ENCODE data around the gene EMID1. TPM values are rescaled to one million over a fixed set of nuclear protein-coding genes. Genes with fewer than 3 reads are reported as not detected.
A peak's percentile ranks its signal among the peaks of the same experiment; 100 is the strongest.

The EMID1 gene
- total RNA-seq = not detected

GRCh38 chr22:29205594-29206371 is at the start of gene EMID1:
Gene EMID1, plus strand, starts transcription at chr22:29205896. Its CDS starts 143 bp downstream, at chr22:29206039.
- ATAC-seq (peak; percentile 51), DNase-seq (peak; percentile 32)
- Mint-ChIP-seq H3K27ac (no peak within 1 kb of the TSS), H3K4me1 (ENCODE audit: low read depth) (peaks cover 30% of the 10 kb centered on the region), H3K4me3 (no peak within 1 kb of the TSS), H3K36me3 (ENCODE audit: low read depth) (no peaks in the 10 kb centered on the region), H3K9me3 (ENCODE audit: insufficient read depth) (no peaks in the 10 kb centered on the region), H3K27me3 (ENCODE audit: low read depth) (peaks cover 44% of the 10 kb centered on the region)
- POLR2A ChIA-PET = no interaction called here
- CTCF ChIA-PET = interaction anchor here (1.3 to 1.6 kb wide), 2 partner anchors 37 to 39 kb away, joined by 4 to 6 read pairs; no protein-coding TSS in a partner anchor

DNA sequence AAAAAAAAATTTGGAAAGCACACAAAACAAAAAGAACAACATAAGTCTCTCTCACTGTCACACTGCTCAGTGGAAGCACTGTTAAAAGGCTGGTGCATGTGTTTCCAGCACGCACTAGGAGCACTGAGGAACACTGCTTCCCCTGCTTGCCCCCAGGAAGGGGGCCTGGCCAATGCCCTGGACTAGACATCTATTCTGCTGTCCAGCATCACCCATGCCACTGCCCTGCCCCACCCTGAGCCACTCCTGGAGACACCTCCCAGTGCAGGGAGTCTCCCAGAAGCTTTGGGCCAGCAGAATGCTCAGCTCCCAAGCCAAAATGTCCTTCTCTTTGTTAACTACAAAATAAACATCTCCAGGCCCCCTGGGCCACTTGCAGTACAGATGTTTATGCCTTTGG is 49.7 kb upstream of the EMID1 start:
- Mint-ChIP-seq H3K4me1 (ENCODE audit: low read depth) (peaks cover 19% of the 10 kb centered on the region), H3K4me3 (no peak overlapping the region), H3K27me3 (ENCODE audit: low read depth) (peaks cover 29% of the 10 kb centered on the region), H3K36me3 (ENCODE audit: low read depth) (no peaks in the 10 kb centered on the region), H3K27ac (no peak overlapping the region), H3K9me3 (ENCODE audit: insufficient read depth) (no peaks in the 10 kb centered on the region)
- DNase-seq (no peak), ATAC-seq (no peak)
- POLR2A ChIA-PET = no interaction called here
- CTCF ChIA-PET = no interaction called here

GRCh38 chr22:29156507-29156906 is 49.2 kb upstream of the EMID1 start:
- no peak for ATAC-seq
- peaks cover 31% of the 10 kb centered on the region for H3K27me3 Mint-ChIP-seq (ENCODE audit: low read depth)
- no peak overlapping the region for H3K27ac Mint-ChIP-seq

DNA sequence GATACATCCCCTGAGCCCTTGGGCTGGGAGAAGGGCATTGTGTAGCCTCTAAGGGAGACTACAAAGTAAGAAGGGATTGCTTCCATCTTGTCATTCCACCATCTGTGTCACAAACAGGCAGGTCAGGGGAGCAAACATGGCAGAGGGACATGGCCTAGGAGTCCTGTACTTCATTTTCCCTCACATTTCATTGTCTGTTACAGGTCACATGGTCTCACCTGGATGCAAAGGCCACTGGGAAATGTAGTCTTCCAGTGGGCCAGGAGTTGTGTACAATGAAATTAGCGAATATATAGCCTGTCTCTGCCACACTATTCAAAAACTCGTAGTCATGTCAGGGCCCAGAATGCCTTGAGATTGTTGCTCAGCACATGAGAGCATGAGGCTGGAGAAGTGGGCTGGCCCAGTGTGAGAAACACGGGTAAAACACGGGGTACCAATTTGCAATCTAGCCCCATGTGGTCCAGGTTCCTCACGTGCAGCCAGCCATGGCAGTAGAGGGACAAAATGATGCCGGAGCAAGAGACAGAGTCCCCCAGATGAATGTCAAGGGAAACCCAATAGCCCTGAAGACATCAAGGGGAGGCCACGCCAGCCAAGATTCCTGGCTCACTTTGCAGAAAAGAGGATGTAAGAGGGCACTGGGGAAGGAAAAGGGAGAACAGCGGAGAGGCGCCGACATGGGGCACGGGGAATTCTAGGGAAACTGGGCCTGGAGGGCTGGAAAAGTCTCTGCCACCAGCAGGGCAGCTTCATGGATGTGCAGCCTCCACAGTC is 47.7 kb upstream of the EMID1 start:
- Mint-ChIP-seq H3K9me3 (ENCODE audit: insufficient read depth) (no peaks in the 10 kb centered on the region), H3K27ac (no peak overlapping the region), H3K4me1 (ENCODE audit: low read depth) (peaks cover 19% of the 10 kb centered on the region), H3K27me3 (ENCODE audit: low read depth) (peaks cover 32% of the 10 kb centered on the region), H3K4me3 (no peak overlapping the region), H3K36me3 (ENCODE audit: low read depth) (no peaks in the 10 kb centered on the region)
- DNase-seq = no peak
- CTCF ChIA-PET = interaction anchor here (1.2 kb wide), 1 partner anchor 8 kb away, joined by 5 read pairs; no protein-coding TSS in a partner anchor
- POLR2A ChIA-PET = no interaction called here
- no peak for ATAC-seq

More at GRCh38 chr22:29156507-29156906, 49.2 kb upstream of the EMID1 start:
- peaks cover 19% of the 10 kb centered on the region for H3K4me1 Mint-ChIP-seq (ENCODE audit: low read depth)
- no peak for DNase-seq
- ChIA-PET CTCF (interaction anchor here (0.9 to 1.2 kb wide), 2 partner anchors 9 to 89 kb away, joined by 4 to 5 read pairs; no protein-coding TSS in a partner anchor), POLR2A (no interaction called here)
- no peaks in the 10 kb centered on the region for H3K9me3 Mint-ChIP-seq (ENCODE audit: insufficient read depth)
- H3K36me3 Mint-ChIP-seq (ENCODE audit: low read depth) = no peaks in the 10 kb centered on the region
- no peak overlapping the region for H3K4me3 Mint-ChIP-seq

DNA sequence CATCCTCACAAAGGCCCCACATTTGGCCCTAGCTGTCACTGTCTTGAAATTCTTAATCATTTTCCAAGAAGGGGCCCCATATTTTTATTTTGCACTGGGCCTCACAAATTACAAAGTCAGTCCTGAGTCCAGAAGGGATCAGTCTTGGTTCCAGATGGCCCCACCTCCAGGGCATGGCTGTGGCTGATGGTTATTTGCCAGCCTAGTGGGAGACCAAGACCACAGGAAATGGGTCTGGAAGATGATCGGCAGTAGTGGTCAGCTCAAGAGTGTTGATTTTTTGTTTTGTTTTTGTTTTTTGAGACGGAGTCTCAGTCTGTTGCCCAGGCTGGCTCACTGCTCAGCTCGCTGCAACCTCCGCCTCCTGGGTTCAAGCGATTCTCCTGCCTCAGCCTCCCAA is 47.1 kb upstream of the EMID1 start:
- no peak for ATAC-seq
- H3K36me3 Mint-ChIP-seq (ENCODE audit: low read depth) = no peaks in the 10 kb centered on the region
- peaks cover 33% of the 10 kb centered on the region for H3K27me3 Mint-ChIP-seq (ENCODE audit: low read depth)

GRCh38 chr22:29163808-29164207 is 41.9 kb upstream of the EMID1 start:
- no peaks in the 10 kb centered on the region for H3K9me3 Mint-ChIP-seq (ENCODE audit: insufficient read depth)
- H3K27me3 Mint-ChIP-seq (ENCODE audit: low read depth) = peaks cover 44% of the 10 kb centered on the region
- CTCF ChIA-PET = no interaction called here

More for the DNA sequence above, 47.1 kb upstream of the EMID1 start:
- H3K9me3 Mint-ChIP-seq (ENCODE audit: insufficient read depth) = no peaks in the 10 kb centered on the region
- no peak overlapping the region for H3K4me3 Mint-ChIP-seq
- CTCF ChIA-PET = no interaction called here
- no peak for DNase-seq
- no peak overlapping the region for H3K27ac Mint-ChIP-seq
- peaks cover 16% of the 10 kb centered on the region for H3K4me1 Mint-ChIP-seq (ENCODE audit: low read depth)
- POLR2A ChIA-PET = no interaction called here

GRCh38 chr22:29165321-29166060 is 40.2 kb upstream of the EMID1 start:
- no peak for ATAC-seq
- Mint-ChIP-seq H3K27ac (no peak overlapping the region), H3K9me3 (ENCODE audit: insufficient read depth) (no peaks in the 10 kb centered on the region), H3K27me3 (ENCODE audit: low read depth) (peaks cover 42% of the 10 kb centered on the region), H3K4me1 (ENCODE audit: low read depth) (peaks cover 27% of the 10 kb centered on the region), H3K4me3 (no peak overlapping the region), H3K36me3 (ENCODE audit: low read depth) (no peaks in the 10 kb centered on the region)
- no peak for DNase-seq
- ChIA-PET CTCF (interaction anchor here (1.1 to 1.9 kb wide), 2 partner anchors 8 to 12 kb away, joined by 4 to 5 read pairs; no protein-coding TSS in a partner anchor), POLR2A (no interaction called here)

More at GRCh38 chr22:29163808-29164207, 41.9 kb upstream of the EMID1 start:
- no peak for DNase-seq
- Mint-ChIP-seq H3K36me3 (ENCODE audit: low read depth) (no peaks in the 10 kb centered on the region), H3K4me1 (ENCODE audit: low read depth) (peaks cover 27% of the 10 kb centered on the region), H3K4me3 (no peak overlapping the region), H3K27ac (no peak overlapping the region)
- POLR2A ChIA-PET = no interaction called here
- no peak for ATAC-seq

- H3K36me3 Mint-ChIP-seq (ENCODE audit: low read depth) = no peaks in the 10 kb centered on the region
- ChIA-PET POLR2A (no interaction called here), CTCF (interaction anchor here (1.1 to 1.9 kb wide), 2 partner anchors 9 to 12 kb away, joined by 4 to 5 read pairs; no protein-coding TSS in a partner anchor)
- ATAC-seq (no peak), DNase-seq (no peak)
- no peak overlapping the region for H3K4me3 Mint-ChIP-seq
- H3K27me3 Mint-ChIP-seq (ENCODE audit: low read depth) = peaks cover 40% of the 10 kb centered on the region
- H3K4me1 Mint-ChIP-seq (ENCODE audit: low read depth) = peaks cover 27% of the 10 kb centered on the region
- H3K9me3 Mint-ChIP-seq (ENCODE audit: insufficient read depth) = no peaks in the 10 kb centered on the region
- no peak overlapping the region for H3K27ac Mint-ChIP-seq
Measured at GRCh38 chr22:29166180-29166579, 39.5 kb upstream of the EMID1 start.

DNA sequence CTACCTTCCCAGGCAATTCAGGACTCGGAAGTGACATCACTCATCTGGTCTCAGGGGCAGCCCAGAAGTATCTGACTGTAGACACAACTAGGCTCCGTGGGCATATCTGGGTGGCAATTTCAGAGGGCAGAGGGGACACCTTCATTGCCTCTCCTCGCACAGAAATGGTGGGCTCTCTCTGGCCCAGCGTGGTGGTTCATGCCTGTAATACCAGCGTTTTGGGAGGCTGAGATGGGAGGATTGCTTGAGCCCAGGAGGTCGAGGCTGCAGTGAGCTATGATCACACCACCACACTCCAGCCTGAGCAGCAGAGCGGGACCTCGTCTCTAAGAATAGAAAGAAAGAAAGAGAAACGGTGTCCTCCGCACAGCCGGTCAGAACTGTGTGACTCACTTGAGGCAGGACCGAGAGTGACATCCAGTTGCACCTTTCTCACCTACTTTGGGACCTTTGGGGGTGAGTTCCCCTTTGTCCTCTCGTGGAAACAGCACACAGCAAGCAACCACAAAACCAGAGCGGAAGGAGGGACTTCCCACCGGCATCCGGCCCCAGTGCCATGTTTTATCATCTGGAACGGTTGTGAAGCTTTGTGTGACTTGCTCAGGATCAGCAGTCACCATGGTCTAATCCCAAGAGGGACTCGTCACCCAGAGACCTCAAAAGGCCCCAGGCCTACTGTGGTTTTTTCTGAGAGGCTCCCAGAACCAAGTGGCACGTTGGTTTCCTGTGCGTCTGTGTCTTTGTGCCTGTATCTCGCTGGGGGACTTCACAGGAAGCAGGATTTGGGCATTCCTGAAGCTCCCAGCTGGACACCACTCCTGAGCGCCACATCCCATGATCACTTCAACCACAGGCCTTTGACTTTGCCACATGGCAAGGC is 38.4 kb upstream of the EMID1 start:
- peak overlapping the region; percentile 52 for H3K27ac Mint-ChIP-seq
- peaks cover 40% of the 10 kb centered on the region for H3K27me3 Mint-ChIP-seq (ENCODE audit: low read depth)
- DNase-seq (peak; percentile 77), ATAC-seq (peak; percentile 84)
- no peaks in the 10 kb centered on the region for H3K36me3 Mint-ChIP-seq (ENCODE audit: low read depth)
- no peaks in the 10 kb centered on the region for H3K9me3 Mint-ChIP-seq (ENCODE audit: insufficient read depth)
- H3K4me3 Mint-ChIP-seq = peak overlapping the region; percentile 58
- CTCF ChIA-PET = interaction anchor here (1.1 to 1.9 kb wide), 2 partner anchors 10 to 13 kb away, joined by 4 to 5 read pairs; no protein-coding TSS in a partner anchor
- H3K4me1 Mint-ChIP-seq (ENCODE audit: low read depth) = peaks cover 27% of the 10 kb centered on the region
- POLR2A ChIA-PET = no interaction called here

DNA sequence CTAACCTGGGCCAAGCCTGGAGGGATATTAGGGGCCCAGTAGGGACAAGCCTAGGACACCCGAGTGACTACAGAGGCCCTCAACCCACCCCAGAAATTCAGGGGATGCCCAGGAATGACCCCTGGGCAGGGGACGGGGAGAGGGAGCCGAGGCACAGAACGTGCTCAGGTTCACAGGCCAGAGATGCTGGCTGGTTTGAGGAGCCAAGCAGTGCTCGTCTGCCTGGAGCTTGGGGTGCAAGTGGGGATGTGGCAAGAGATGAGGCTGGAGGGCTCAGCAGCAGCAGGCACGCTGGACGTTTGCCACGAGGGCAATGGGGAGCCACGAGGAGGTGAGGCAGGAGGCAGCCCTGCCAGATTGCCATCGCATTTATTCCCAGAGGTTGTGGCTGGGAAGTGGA is 34.0 kb upstream of the EMID1 start:
- CTCF ChIA-PET = no interaction called here
- peaks cover 39% of the 10 kb centered on the region for H3K27me3 Mint-ChIP-seq (ENCODE audit: low read depth)
- H3K27ac Mint-ChIP-seq = no peak overlapping the region
- no peak for DNase-seq
- peaks cover 18% of the 10 kb centered on the region for H3K9me3 Mint-ChIP-seq (ENCODE audit: insufficient read depth)
- H3K4me3 Mint-ChIP-seq = no peak overlapping the region
- POLR2A ChIA-PET = no interaction called here
- ATAC-seq = no peak
- H3K4me1 Mint-ChIP-seq (ENCODE audit: low read depth) = peaks cover 18% of the 10 kb centered on the region
- peaks cover 2% of the 10 kb centered on the region for H3K36me3 Mint-ChIP-seq (ENCODE audit: low read depth)

- H3K27me3 Mint-ChIP-seq (ENCODE audit: low read depth) = peaks cover 41% of the 10 kb centered on the region
- DNase-seq = no peak
- no peak overlapping the region for H3K4me3 Mint-ChIP-seq
- peaks cover 13% of the 10 kb centered on the region for H3K4me1 Mint-ChIP-seq (ENCODE audit: low read depth)
- ATAC-seq = no peak
- ChIA-PET CTCF (no interaction called here), POLR2A (no interaction called here)
- peaks cover 2% of the 10 kb centered on the region for H3K36me3 Mint-ChIP-seq (ENCODE audit: low read depth)
- H3K27ac Mint-ChIP-seq = no peak overlapping the region
- peaks cover 18% of the 10 kb centered on the region for H3K9me3 Mint-ChIP-seq (ENCODE audit: insufficient read depth)
Measured at GRCh38 chr22:29172216-29172615, 33.5 kb upstream of the EMID1 start.

All from activated CD8-positive, alpha-beta T cell treated with anti-CD3 and anti-CD28 coated beads, Interleukin-2, amount 10 ng/mL, durations not matched to agents 7 days and 5 days (primary cell).